ENCODE measurements around the gene ABCB1. TPM values are rescaled to one million over a fixed set of nuclear protein-coding genes. Genes with fewer than 3 reads are reported as not detected.

The ABCB1 gene
- total and polyA plus RNA-seq, 2 of the 8 experiments (the other 6 are each of a cell fraction or from before 2014, with no cell fraction given) = 0.51 to 1.2 TPM

DNA sequence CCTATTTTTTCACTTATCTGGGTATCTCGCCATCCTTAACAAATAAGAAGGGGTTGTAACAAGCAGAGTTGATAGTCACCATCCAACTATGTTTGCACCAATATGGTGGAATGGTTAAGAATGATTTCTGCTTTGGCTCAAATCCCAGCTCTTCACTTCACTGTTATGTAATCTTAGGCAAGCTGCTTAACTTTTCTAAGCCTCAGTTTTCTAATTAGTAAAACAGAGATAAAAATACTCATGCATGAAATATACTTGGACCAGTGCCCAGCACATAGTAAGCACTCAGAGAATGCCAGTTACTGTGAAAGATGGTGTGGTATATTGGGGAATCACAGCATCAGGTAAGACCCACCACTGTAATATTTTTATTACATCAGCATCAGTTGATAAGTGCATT is 33.6 kb downstream of the ABCB1 start:
- peaks cover 0 to 3% (median 0%) of the 10 kb centered on the region in 4 experiments; a peak in 2 of 7 replicates for H3K4me1 ChIP-seq (replicated peaks in 1 of 4; ENCODE audit: control insufficient read depth in 3 of 4, insufficient read depth in 4 of 4, low read length in 3 of 4)
- TF ChIP-seq KDM1A (IDR thresholded peaks at IDR 0.05; ENCODE audit: borderline replicate concordance, low read length) = no peak
- TF ChIP-seq RFX5 (IDR thresholded peaks at IDR 0.05; ENCODE audit: borderline replicate concordance, low read depth, low read length) = no peak
- no peak for TF ChIP-seq BCL11A (IDR thresholded peaks at IDR 0.05; ENCODE audit: low read depth in 2 of 2, low read length in 2 of 2)
- TF ChIP-seq SIX5 (IDR thresholded peaks at IDR 0.05; ENCODE audit: low read depth, low read length) = no peak
- TF ChIP-seq BACH1 (IDR thresholded peaks at IDR 0.05; ENCODE audit: low read length) = no peak
- TF ChIP-seq TAF7 (optimal IDR thresholded peaks at IDR 0.05; ENCODE audit: borderline replicate concordance, low read depth, low read length) = no peak
- TF ChIP-seq RAD21 (IDR thresholded peaks at IDR 0.05 in 1 of 2, conservative IDR thresholded peaks at IDR 0.05 in 1 of 2; ENCODE audit: low read depth in 2 of 2, low read length in 2 of 2) = no peak
- no peak for TF ChIP-seq ASH2L (IDR thresholded peaks at IDR 0.05; ENCODE audit: low read length)
- no peak for TF ChIP-seq SIRT6 (IDR thresholded peaks at IDR 0.05; ENCODE audit: low read length)
- TF ChIP-seq NRF1 (IDR thresholded peaks at IDR 0.05; ENCODE audit: low read depth, low read length) = no peak
- TF ChIP-seq HDAC2 (IDR thresholded peaks at IDR 0.05; ENCODE audit: borderline replicate concordance in 1 of 2, low read depth in 2 of 2, low read length in 2 of 2) = no peak
- TF ChIP-seq MAFK (IDR thresholded peaks at IDR 0.05; ENCODE audit: low read depth, low read length) = no peak
- no peak for TF ChIP-seq SP4 (IDR thresholded peaks at IDR 0.05; ENCODE audit: low read length)
- TF ChIP-seq CBX5 (IDR thresholded peaks at IDR 0.05; ENCODE audit: low read depth, low read length) = no peak
- TF ChIP-seq, protein P1, sequence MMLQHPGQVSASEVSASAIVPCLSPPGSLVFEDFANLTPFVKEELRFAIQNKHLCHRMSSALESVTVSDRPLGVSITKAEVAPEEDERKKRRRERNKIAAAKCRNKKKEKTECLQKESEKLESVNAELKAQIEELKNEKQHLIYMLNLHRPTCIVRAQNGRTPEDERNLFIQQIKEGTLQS (IDR thresholded peaks at IDR 0.05; ENCODE audit: insufficient read depth, low read depth, low read length) = no peak

More for the DNA sequence above, 33.6 kb downstream of the ABCB1 start:
- H3K27me3 ChIP-seq (replicated peaks in 1 of 4; ENCODE audit: control insufficient read depth in 3 of 4, extremely low read depth in 1 of 4, insufficient read depth in 3 of 4, low read length in 3 of 4) = no peaks in the 10 kb centered on the region
- H2AFZ ChIP-seq (ENCODE audit: low read length) = no peak overlapping the region
- H2BK120ac ChIP-seq (replicated peaks; ENCODE audit: low read depth, low read length) = no peak overlapping the region
- CTCF ChIA-PET (ENCODE audit: partially characterized antibody) = no interaction called here
- H3K23me2 ChIP-seq (ENCODE audit: low read depth, low read length) = no peaks in the 10 kb centered on the region
- 88% methylated on average over 1 of the region's 1 CpG; no CpG with 5 or more reads in 1 of the 2 experiments for WGBS, 2 experiments (ENCODE audit: extremely low coverage in 1 of 2, insufficient coverage in 1 of 2, insufficient read length in 1 of 2, insufficient replicate concordance in 2 of 2, low coverage in 1 of 2, low lambda C conversion rate in 2 of 2, missing lambda C conversion rate in 1 of 2)
- no peaks in the 10 kb centered on the region for H3K9me3 ChIP-seq (ENCODE audit: insufficient read depth in 2 of 2, low read depth in 1 of 2, low read length in 1 of 2)
- H3K4ac ChIP-seq (replicated peaks; ENCODE audit: insufficient read length, low read depth, low read length) = no peak overlapping the region
- H2BK15ac ChIP-seq (ENCODE audit: low read length) = no peak overlapping the region
- no peak overlapping the region for H3K4me2 ChIP-seq (ENCODE audit: insufficient read depth in 1 of 2, low read depth in 2 of 2, low read length in 2 of 2)
- DNase-seq (ENCODE audit: low read depth in 1 of 2, low spot score in 2 of 2) (no peak), FAIRE-seq (no peak)
- H3K9ac ChIP-seq (replicated peaks in 1 of 4; ENCODE audit: extremely low read depth in 1 of 4, low read depth in 3 of 4, low read length in 3 of 4) = no peak overlapping the region
- H4K91ac ChIP-seq (replicated peaks; ENCODE audit: insufficient read length, low read length) = no peak overlapping the region
- H3K79me2 ChIP-seq (ENCODE audit: control insufficient read depth in 1 of 2, insufficient read depth in 2 of 2, low read length in 2 of 2) = no peaks in the 10 kb centered on the region
- H2AK5ac ChIP-seq (ENCODE audit: low read depth, low read length) = no peak overlapping the region
- H3K14ac ChIP-seq (ENCODE audit: insufficient read length) = no peak overlapping the region
- H3K36me3 ChIP-seq (ENCODE audit: control insufficient read depth in 2 of 4, insufficient read depth in 4 of 4, low read length in 3 of 4) = no peaks in the 10 kb centered on the region
- no peaks in the 10 kb centered on the region for H3K79me1 ChIP-seq (ENCODE audit: low read depth, low read length)
- POLR2A ChIA-PET (ENCODE audit: partially characterized antibody) = no interaction called here
- H4K5ac ChIP-seq (ENCODE audit: insufficient read length, low read depth, low read length) = no peak overlapping the region
- no peak overlapping the region for H2BK20ac ChIP-seq (ENCODE audit: low read length)
- H4K20me1 ChIP-seq (replicated peaks in 1 of 2; ENCODE audit: control insufficient read depth in 1 of 2, insufficient read depth in 2 of 2, low read length in 2 of 2) = no peaks in the 10 kb centered on the region
- H3K23ac ChIP-seq (ENCODE audit: insufficient read length) = no peak overlapping the region
- H3K27ac ChIP-seq (ENCODE audit: low read depth, low read length) = no peak overlapping the region
- H3K4me3 ChIP-seq (ENCODE audit: extremely low read depth in 1 of 4, insufficient read depth in 2 of 4, low read depth in 3 of 4, low read length in 4 of 4) = no peak overlapping the region
- no peak overlapping the region for H4K8ac ChIP-seq (ENCODE audit: extremely low read depth, insufficient read depth, low read length)
- H3K18ac ChIP-seq (ENCODE audit: extremely low read depth, low read length) = no peak overlapping the region
- no peak overlapping the region for H3K56ac ChIP-seq (replicated peaks; ENCODE audit: insufficient read length, low read depth, low read length)
- H2BK12ac ChIP-seq (ENCODE audit: low read depth, low read length) = no peak overlapping the region
- no peak overlapping the region for H2BK5ac ChIP-seq (ENCODE audit: low read depth, low read length)
